Parathyroid adenoma (tissue), 2 donors: ENCODE measurements around the gene RPS6KA2.

ENCODE experiments used
- H2AFZ ChIP-seq: fragments of 300-600 bp; sonication (generic); one replicate; pipeline ENCODE4 v1.7.0; 2017; ENCODE audit warnings: antibody characterized with exemption, mild to moderate bottlenecking
- H3K27ac ChIP-seq: fragments of 300-600 bp; sonication (generic); one replicate; pipeline ENCODE4 v1.7.0; 2017
- H3K27me3 ChIP-seq: fragments of 300-600 bp; sonication (generic); one replicate; pipeline ENCODE4 v1.7.0; 2017; ENCODE audit warnings: low read length; ENCODE audit not compliant: control insufficient read depth, insufficient read depth
- H3K36me3 ChIP-seq: fragments of 300-600 bp; sonication (generic); one replicate; pipeline ENCODE4 v1.7.0; 2017; ENCODE audit warnings: low read length; ENCODE audit not compliant: control insufficient read depth, insufficient read depth
- H3K4me1 ChIP-seq: fragments of 300-600 bp; sonication (generic); one replicate; pipeline ENCODE4 v1.7.0; 2017; ENCODE audit warnings: control low read depth
- H3K4me2 ChIP-seq: fragments of 300-600 bp; sonication (generic); one replicate; pipeline ENCODE4 v1.7.0; 2017; ENCODE audit warnings: low read length
- H3K4me3 ChIP-seq: fragments of 300-600 bp; sonication (generic); one replicate; pipeline ENCODE4 v1.7.0; 2017; ENCODE audit warnings: low read depth, low read length
- H3K79me2 ChIP-seq: fragments of 300-600 bp; sonication (generic); one replicate; pipeline ENCODE4 v1.7.0; 2017; ENCODE audit warnings: control low read depth
- H3K9ac ChIP-seq: fragments of 300-600 bp; sonication (generic); one replicate; pipeline ENCODE4 v1.7.0; 2017; ENCODE audit warnings: mild to moderate bottlenecking
- H3K9me3 ChIP-seq: fragments of 300-600 bp; sonication (generic); one replicate; pipeline ENCODE4 v1.7.0; 2017; ENCODE audit warnings: low read length; ENCODE audit not compliant: control insufficient read depth
- TF ChIP-seq, protein P1 (sequence below): fragments of 300-600 bp; sonication (generic); IDR thresholded peaks from one replicate; pipeline ENCODE4 v1.7.0; 2017; ENCODE audit warnings: antibody characterized with exemption, mild to moderate bottlenecking
- donor health status: primary hyperparathyroidism.

RPS6KA2 gene

DNA sequence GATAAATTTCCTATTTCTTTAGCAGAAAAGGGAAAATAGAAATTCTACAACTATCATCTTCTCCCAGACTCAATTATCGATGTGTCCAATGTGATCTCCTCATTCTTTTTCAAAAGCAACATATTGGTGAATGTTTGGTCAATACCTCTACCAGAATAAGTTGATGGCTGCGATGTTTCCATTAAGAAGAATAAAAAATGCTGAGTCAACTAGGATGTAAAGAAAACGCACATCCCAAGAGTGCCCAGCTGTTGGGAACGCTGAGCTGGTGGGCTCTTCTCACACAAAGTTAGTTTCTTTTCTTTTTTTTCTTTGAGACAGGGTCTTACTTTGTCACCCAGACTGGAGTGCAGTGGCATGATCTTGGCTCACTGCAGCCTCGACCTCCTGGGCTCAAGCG is 80.4 kb downstream of the RPS6KA2 start:
- H3K36me3 ChIP-seq, result no peaks in the 10 kb centered on the region
- H3K4me2 ChIP-seq, result no peak overlapping the region
- H3K4me3 ChIP-seq, result no peak overlapping the region
- H3K9ac ChIP-seq, result no peak overlapping the region
- no peaks in the 10 kb centered on the region for H3K27me3 ChIP-seq
- H3K27ac ChIP-seq, result no peak overlapping the region
- peaks cover 52% of the 10 kb centered on the region for H3K79me2 ChIP-seq
- no peak overlapping the region for H2AFZ ChIP-seq
- H3K9me3 ChIP-seq, result no peaks in the 10 kb centered on the region
- TF ChIP-seq, protein P1, sequence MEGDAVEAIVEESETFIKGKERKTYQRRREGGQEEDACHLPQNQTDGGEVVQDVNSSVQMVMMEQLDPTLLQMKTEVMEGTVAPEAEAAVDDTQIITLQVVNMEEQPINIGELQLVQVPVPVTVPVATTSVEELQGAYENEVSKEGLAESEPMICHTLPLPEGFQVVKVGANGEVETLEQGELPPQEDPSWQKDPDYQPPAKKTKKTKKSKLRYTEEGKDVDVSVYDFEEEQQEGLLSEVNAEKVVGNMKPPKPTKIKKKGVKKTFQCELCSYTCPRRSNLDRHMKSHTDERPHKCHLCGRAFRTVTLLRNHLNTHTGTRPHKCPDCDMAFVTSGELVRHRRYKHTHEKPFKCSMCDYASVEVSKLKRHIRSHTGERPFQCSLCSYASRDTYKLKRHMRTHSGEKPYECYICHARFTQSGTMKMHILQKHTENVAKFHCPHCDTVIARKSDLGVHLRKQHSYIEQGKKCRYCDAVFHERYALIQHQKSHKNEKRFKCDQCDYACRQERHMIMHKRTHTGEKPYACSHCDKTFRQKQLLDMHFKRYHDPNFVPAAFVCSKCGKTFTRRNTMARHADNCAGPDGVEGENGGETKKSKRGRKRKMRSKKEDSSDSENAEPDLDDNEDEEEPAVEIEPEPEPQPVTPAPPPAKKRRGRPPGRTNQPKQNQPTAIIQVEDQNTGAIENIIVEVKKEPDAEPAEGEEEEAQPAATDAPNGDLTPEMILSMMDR, result no peak
- H3K4me1 ChIP-seq, result peaks cover 9% of the 10 kb centered on the region

GRCh38 chr6:166545156-166546034 is 81.7 kb downstream of the RPS6KA2 start:
- Histone ChIP-seq H3K4me2 (no peak overlapping the region), H2AFZ (no peak overlapping the region), H3K9me3 (no peaks in the 10 kb centered on the region), H3K79me2 (peaks cover 49% of the 10 kb centered on the region), H3K9ac (no peak overlapping the region), H3K36me3 (no peaks in the 10 kb centered on the region), H3K4me3 (no peak overlapping the region), H3K27ac (no peak overlapping the region), H3K27me3 (no peaks in the 10 kb centered on the region), H3K4me1 (peaks cover 9% of the 10 kb centered on the region)
- TF ChIP-seq, protein P1, result no peak

DNA sequence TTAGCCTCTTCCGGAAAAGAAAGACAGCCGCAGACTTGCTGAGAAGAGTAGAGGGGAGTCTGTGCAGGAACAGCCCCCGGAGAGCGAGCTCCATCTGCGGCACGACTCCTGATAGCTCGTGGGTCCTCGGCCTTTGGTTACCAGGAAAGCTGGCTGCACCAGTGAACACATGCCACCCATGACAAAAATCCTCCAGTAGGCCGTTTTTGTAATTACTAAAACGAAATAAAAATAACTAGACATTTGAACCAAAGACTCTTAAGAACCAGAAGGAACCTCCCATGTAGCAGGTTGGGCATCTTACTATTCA is 82.8 kb downstream of the RPS6KA2 start:
- Histone ChIP-seq H3K79me2 (peaks cover 49% of the 10 kb centered on the region), H3K27ac (no peak overlapping the region), H3K27me3 (no peaks in the 10 kb centered on the region), H3K4me3 (no peak overlapping the region), H3K4me1 (peaks cover 9% of the 10 kb centered on the region), H3K36me3 (no peaks in the 10 kb centered on the region), H3K4me2 (no peak overlapping the region), H3K9ac (no peak overlapping the region), H3K9me3 (no peaks in the 10 kb centered on the region), H2AFZ (no peak overlapping the region)
- TF ChIP-seq, protein P1, result no peak

- Histone ChIP-seq H3K4me1 (peaks cover 9% of the 10 kb centered on the region), H3K9me3 (no peaks in the 10 kb centered on the region), H3K27me3 (no peaks in the 10 kb centered on the region), H3K27ac (no peak overlapping the region), H3K4me3 (no peak overlapping the region), H3K9ac (no peak overlapping the region), H3K79me2 (peaks cover 47% of the 10 kb centered on the region), H3K36me3 (no peaks in the 10 kb centered on the region), H2AFZ (no peak overlapping the region), H3K4me2 (no peak overlapping the region)
- TF ChIP-seq, protein P1, result no peak
Observed at GRCh38 chr6:166543603-166544295, 83.3 kb downstream of the RPS6KA2 start.
